ENCODE measurements around the gene CRAT.

DNA sequence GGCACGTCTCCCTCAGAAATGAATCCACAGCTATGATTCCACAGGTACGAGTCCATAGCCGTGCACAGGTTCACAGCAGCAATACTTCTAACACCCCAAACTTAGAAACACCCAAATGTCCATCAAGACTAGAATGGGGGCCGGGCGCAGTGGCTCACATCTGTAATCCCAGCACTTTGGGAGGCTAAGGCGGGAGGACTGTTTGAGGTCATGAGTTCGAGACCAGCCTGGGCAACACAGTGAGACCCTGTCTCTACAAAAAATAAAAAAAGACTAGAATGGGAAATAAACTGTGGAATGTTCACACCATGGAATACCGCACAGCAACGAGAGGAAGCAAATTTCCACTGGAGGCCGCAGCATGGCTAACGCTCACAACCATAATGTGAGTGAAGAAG lies 34.0 kb downstream of the CRAT start:
- TF ChIP-seq CTCF (IDR thresholded peaks at IDR 0.05): no peak
- TF ChIP-seq ZFP36 (IDR thresholded peaks at IDR 0.05; ENCODE audit: borderline replicate concordance, partially characterized antibody): no peak
- no peak for TF ChIP-seq GATA3 (IDR thresholded peaks at IDR 0.05; ENCODE audit: borderline replicate concordance)
- TF ChIP-seq POLR2A (IDR thresholded peaks at IDR 0.05; ENCODE audit: low read length): no peak
- no peak for TF ChIP-seq CBX2 (IDR thresholded peaks at IDR 0.05; ENCODE audit: borderline replicate concordance, low read depth)
- TF ChIP-seq MYC (IDR thresholded peaks at IDR 0.05; ENCODE audit: borderline replicate concordance, low read length): no peak
- no peak for TF ChIP-seq EP300 (IDR thresholded peaks at IDR 0.05)
- no peak for TF ChIP-seq BHLHE40 (IDR thresholded peaks at IDR 0.05; ENCODE audit: low read depth, low read length)
- TF ChIP-seq, protein P1, sequence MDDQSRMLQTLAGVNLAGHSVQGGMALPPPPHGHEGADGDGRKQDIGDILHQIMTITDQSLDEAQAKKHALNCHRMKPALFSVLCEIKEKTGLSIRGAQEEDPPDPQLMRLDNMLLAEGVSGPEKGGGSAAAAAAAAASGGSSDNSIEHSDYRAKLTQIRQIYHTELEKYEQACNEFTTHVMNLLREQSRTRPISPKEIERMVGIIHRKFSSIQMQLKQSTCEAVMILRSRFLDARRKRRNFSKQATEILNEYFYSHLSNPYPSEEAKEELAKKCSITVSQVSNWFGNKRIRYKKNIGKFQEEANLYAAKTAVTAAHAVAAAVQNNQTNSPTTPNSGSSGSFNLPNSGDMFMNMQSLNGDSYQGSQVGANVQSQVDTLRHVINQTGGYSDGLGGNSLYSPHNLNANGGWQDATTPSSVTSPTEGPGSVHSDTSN (IDR thresholded peaks at IDR 0.05): no peak
- TF ChIP-seq EHMT2 (IDR thresholded peaks at IDR 0.05; ENCODE audit: low read depth): no peak
- TF ChIP-seq, protein P2, sequence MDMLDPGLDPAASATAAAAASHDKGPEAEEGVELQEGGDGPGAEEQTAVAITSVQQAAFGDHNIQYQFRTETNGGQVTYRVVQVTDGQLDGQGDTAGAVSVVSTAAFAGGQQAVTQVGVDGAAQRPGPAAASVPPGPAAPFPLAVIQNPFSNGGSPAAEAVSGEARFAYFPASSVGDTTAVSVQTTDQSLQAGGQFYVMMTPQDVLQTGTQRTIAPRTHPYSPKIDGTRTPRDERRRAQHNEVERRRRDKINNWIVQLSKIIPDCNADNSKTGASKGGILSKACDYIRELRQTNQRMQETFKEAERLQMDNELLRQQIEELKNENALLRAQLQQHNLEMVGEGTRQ (IDR thresholded peaks at IDR 0.05): no peak
- TF ChIP-seq CEBPB (IDR thresholded peaks at IDR 0.05): no peak

All from A549 (cell line).